ENCODE data around the gene B3GNT2.
"Not testable (repeated sequence)": the region's sequence is repeated elsewhere in the genome, so short reads cannot be mapped to it uniquely, and the experiment has no call there.

B3GNT2 gene

GRCh38 chr2:62248226-62248625 lies 52.3 kb downstream of the B3GNT2 start:
- no peak for DNase-seq

GRCh38 chr2:62250239-62250638 lies 54.3 kb downstream of the B3GNT2 start:
- DNase-seq = no peak

- no peak for DNase-seq
These were observed 58.7 kb downstream of the B3GNT2 start for GRCh38 chr2:62254424-62255266.

GRCh38 chr2:62257466-62257865 lies 61.6 kb downstream of the B3GNT2 start:
- no peak for DNase-seq

- no peak for DNase-seq
These were observed 67.3 kb downstream of the B3GNT2 start for GRCh38 chr2:62263076-62263715.

GRCh38 chr2:62264186-62264585 lies 68.3 kb downstream of the B3GNT2 start:
- DNase-seq = no peak

- DNase-seq = no peak
These were observed 69.2 kb downstream of the B3GNT2 start for GRCh38 chr2:62265106-62265505.

GRCh38 chr2:62266433-62267038 lies 70.6 kb downstream of the B3GNT2 start:
- no peak for DNase-seq

GRCh38 chr2:62267696-62268095 lies 71.8 kb downstream of the B3GNT2 start:
- no peak for DNase-seq

- not testable (repeated sequence) for DNase-seq
These were observed 72.8 kb downstream of the B3GNT2 start for GRCh38 chr2:62268681-62269188.

- peak; percentile 6 for DNase-seq
These were observed 74.8 kb downstream of the B3GNT2 start for GRCh38 chr2:62270728-62271127.

All from DMS153 (cell line).